Activated T-cell treated with anti-CD3 and anti-CD28 coated beads, Interleukin-2, amount 50 U/mL, for 72 hours (primary cell): ENCODE data around the gene USP43. TPM values are rescaled to one million over a fixed set of nuclear protein-coding genes. Genes with fewer than 3 reads are reported as not detected.

Source experiments
- total RNA-seq, 2 donors: library from RNA; stranded (reverse); gene quantifications; one replicate each; pipeline ENCODE4 v1.2.3, GENCODE V29; 2022

Gene USP43
- total RNA-seq, 2 donors from 2014 or later = 0.50 to 1.6 TPM

Other genes with a start within 250 kb of the USP43 start
- 10 to 100 TPM; 53.8 to 61.3 TPM for gene STX8, start 69.7 kb upstream of the USP43 start, total RNA-seq
- under 1 TPM; 0.28 to 0.77 TPM for gene CFAP52, start 68.9 kb upstream of the USP43 start, total RNA-seq
- gene DHRS7C, start 146.1 kb downstream of the USP43 start, total RNA-seq = not detected
- not detected for gene GSG1L2, start 176.6 kb downstream of the USP43 start, total RNA-seq
- not detected for gene GLP2R, start 180.4 kb downstream of the USP43 start, total RNA-seq